Mesothelial cell of epicardium (in vitro differentiated cells): Measurements from ENCODE around the gene CTBP2. TPM values are rescaled to one million over a fixed set of nuclear protein-coding genes. Genes with fewer than 3 reads are reported as not detected.
A peak's percentile ranks its signal among the peaks of the same experiment; 100 is the strongest.

ENCODE experiments used
- DNase-seq, 2 experiments: peaks; one replicate each; pipeline ENCODE4 v3.0.0; 2021; ENCODE audit warnings: low spot score in 2 of 2; ENCODE audit not compliant: unreplicated experiment in 2 of 2
- H3K27ac Mint-ChIP-seq: 2 replicates; pipeline ENCODE4 v1.8.0; 2021; ENCODE audit warnings: mixed read lengths
- H3K27me3 Mint-ChIP-seq: 2 replicates; pipeline ENCODE4 v1.8.0; 2021; ENCODE audit warnings: low read depth, mixed read lengths
- H3K36me3 Mint-ChIP-seq: 2 replicates; pipeline ENCODE4 v1.8.0; 2021; ENCODE audit warnings: mixed read lengths
- H3K4me1 Mint-ChIP-seq: 2 replicates; pipeline ENCODE4 v1.8.0; 2021; ENCODE audit warnings: mixed read lengths
- H3K4me3 Mint-ChIP-seq: 2 replicates; pipeline ENCODE4 v1.8.0; 2021; ENCODE audit warnings: mild to moderate bottlenecking, moderate library complexity, mixed read lengths
- H3K9me3 Mint-ChIP-seq: 2 replicates; pipeline ENCODE4 v1.8.0; 2021; ENCODE audit warnings: mixed read lengths
- CTCF ChIP-seq: fragments of 200-600 bp; sonication (generic); IDR thresholded peaks from one replicate; pipeline ENCODE4 v1.5.0; 2021; ENCODE audit warnings: antibody characterized with exemption; ENCODE audit not compliant: unreplicated experiment
- total RNA-seq: library from RNA; stranded (reverse); gene quantifications from 3 replicates; pipeline ENCODE4 v1.2.1, GENCODE V29; 2021

CTBP2 gene
- total RNA-seq, 1 donor from 2014 or later = 122 TPM

GRCh38 chr10:125092564-125093031 lies 67.8 kb downstream of the CTBP2 start:
- Mint-ChIP-seq H3K4me1 (peaks cover 71% of the 10 kb centered on the region), H3K9me3 (no peaks in the 10 kb centered on the region), H3K27ac (no peak overlapping the region), H3K4me3 (no peak overlapping the region), H3K27me3 (no peaks in the 10 kb centered on the region), H3K36me3 (peaks cover 9% of the 10 kb centered on the region)
- no peak for DNase-seq
- no peak for TF ChIP-seq CTCF

GRCh38 chr10:125091891-125092290 lies 68.5 kb downstream of the CTBP2 start:
- peaks cover 12% of the 10 kb centered on the region for H3K36me3 Mint-ChIP-seq
- no peaks in the 10 kb centered on the region for H3K27me3 Mint-ChIP-seq
- H3K9me3 Mint-ChIP-seq = no peaks in the 10 kb centered on the region
- H3K4me3 Mint-ChIP-seq = no peak overlapping the region
- no peak overlapping the region for H3K27ac Mint-ChIP-seq
- no peak for DNase-seq
- no peak for TF ChIP-seq CTCF
- H3K4me1 Mint-ChIP-seq = peaks cover 68% of the 10 kb centered on the region

DNA sequence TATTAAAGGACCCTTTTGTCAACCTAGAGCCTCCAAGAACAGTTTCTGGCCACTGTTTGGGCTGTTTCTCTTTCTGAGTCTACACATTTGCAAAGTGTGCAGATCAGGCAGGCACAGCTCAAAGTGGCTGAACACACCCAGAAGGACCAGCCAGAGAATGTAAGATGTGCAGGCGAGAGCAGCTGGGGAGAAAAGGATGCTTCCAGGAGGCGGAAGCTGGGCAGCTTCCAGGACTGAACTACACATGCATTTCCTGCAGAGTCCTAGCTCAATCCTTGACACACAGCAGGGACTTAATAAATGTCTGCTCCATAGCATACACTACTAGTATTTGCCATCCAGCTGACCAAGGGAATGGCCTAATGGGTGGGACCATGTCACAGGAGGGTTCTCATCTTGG lies 70.9 kb downstream of the CTBP2 start:
- DNase-seq = no peak
- peaks cover 60% of the 10 kb centered on the region for H3K4me1 Mint-ChIP-seq
- H3K4me3 Mint-ChIP-seq = no peak overlapping the region
- H3K9me3 Mint-ChIP-seq = no peaks in the 10 kb centered on the region
- no peak for TF ChIP-seq CTCF
- no peaks in the 10 kb centered on the region for H3K27me3 Mint-ChIP-seq
- H3K27ac Mint-ChIP-seq = no peak overlapping the region
- peaks cover 20% of the 10 kb centered on the region for H3K36me3 Mint-ChIP-seq

- Mint-ChIP-seq H3K9me3 (no peaks in the 10 kb centered on the region), H3K4me3 (no peak overlapping the region), H3K27me3 (no peaks in the 10 kb centered on the region), H3K27ac (peak overlapping the region; percentile 74), H3K36me3 (peaks cover 25% of the 10 kb centered on the region), H3K4me1 (peaks cover 47% of the 10 kb centered on the region)
- no peak for TF ChIP-seq CTCF
- DNase-seq = no peak
These were observed 72.5 kb downstream of the CTBP2 start for GRCh38 chr10:125087897-125088215.

DNA sequence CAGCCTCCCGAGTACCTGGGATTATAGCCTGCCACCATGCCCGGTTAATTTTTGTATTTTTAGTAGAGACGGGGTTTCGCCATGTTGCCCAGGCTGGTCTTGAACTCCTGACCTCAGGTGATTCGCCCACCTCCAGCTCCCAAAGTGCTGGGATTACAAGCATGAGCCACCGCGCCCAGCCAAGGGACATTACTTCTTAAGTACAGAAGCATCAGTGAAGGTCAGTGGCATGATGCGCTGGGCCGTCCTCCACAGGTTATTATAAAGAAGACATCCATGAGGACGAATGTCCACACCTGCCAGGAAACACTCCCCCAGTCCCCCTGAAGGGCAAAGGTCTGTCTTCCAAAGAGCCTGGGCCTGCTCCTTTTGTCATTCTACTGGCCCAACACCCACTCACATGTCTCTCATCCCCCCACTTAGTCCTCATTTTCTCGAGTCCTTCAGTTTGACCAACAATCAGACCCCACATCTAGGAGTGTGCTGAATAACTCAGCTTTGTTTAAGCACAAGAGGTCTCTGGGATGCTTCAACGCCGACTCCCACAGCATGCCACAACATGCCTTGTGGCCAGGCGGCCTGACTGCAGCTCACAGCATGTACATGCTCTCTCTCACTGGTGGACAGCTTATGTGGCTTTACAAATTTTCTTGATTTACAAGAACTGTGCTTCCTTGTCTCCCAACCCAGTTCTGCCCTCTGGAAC lies 73.0 kb downstream of the CTBP2 start:
- no peaks in the 10 kb centered on the region for H3K27me3 Mint-ChIP-seq
- H3K27ac Mint-ChIP-seq = peak overlapping the region; percentile 74
- H3K4me3 Mint-ChIP-seq = no peak overlapping the region
- H3K36me3 Mint-ChIP-seq = peaks cover 26% of the 10 kb centered on the region
- no peak for TF ChIP-seq CTCF
- DNase-seq = no peak
- H3K9me3 Mint-ChIP-seq = no peaks in the 10 kb centered on the region
- H3K4me1 Mint-ChIP-seq = peaks cover 45% of the 10 kb centered on the region
